COLO668 (cell line): ENCODE data around the gene SHISAL2B.
"Not testable (repeated sequence)": the region's sequence is repeated elsewhere in the genome, so short reads cannot be mapped to it uniquely, and the experiment has no call there.

Source experiments
- DNase-seq: peaks from one replicate; lab custom pipeline; 2025; ENCODE audit not compliant: unreplicated experiment; lab: John Stamatoyannopoulos, UW

Gene SHISAL2B

DNA sequence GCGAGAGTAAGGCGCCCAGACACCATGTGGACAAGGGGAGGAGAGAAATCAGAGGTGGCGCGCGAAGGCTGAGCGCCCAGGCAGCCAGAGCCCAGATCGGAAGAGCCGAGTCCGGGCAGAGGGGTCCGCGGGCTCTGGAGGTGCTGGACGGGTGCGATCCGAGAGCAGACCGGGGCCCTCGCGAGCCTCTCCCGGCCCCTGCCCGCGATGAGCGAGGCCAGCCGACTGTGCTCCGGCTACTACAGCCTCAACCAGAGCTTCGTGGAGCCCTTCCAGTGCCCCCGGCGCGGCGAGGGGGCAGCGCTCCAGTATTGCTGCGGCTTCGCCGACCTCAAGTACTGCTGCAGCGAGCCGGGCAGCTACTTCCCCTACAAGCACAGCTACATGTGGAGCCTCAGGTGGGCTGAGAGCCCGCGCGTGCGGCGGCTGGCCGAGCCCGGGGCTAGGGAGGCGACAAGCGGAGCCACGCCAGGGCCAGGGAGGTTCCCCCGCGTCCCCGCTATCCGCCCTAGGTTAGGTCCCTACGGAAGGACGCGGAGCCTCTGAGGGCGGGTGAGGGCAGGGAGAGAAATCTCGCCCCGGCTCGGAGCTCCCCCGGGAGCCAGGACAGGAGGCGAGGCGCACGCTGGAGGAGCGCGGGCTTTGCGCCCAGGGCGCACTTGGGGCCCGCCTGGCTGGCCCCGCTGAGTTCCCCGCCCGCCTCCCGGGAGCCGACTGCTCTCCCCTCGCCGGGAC is at the start of gene SHISAL2B:
TSS of gene SHISAL2B (plus strand) at position 87 of the 735 bp plus-strand sequence. CDS start at position 208, 121 bp downstream.
- DNase-seq: peak; percentile 34

DNA sequence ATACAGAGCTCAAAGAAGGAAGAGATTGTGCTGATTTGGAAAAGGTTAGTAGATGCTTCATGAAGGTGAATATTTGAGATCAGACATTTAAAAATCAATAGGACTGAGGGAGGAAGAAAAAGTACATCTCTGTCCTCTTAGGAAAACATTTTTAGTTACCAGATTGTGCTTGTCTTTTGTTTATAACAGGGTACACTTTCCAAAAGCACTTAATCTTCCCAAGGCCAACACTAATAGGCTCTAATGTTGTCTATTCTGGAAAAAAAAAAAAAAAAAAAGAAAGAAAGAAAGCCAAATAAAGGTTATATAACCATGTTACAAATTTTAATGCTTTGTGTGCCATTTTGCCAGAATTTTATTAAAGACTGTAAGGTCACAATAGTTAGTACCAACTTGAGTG is 45.5 kb upstream of the SHISAL2B start:
- DNase-seq: no peak

DNA sequence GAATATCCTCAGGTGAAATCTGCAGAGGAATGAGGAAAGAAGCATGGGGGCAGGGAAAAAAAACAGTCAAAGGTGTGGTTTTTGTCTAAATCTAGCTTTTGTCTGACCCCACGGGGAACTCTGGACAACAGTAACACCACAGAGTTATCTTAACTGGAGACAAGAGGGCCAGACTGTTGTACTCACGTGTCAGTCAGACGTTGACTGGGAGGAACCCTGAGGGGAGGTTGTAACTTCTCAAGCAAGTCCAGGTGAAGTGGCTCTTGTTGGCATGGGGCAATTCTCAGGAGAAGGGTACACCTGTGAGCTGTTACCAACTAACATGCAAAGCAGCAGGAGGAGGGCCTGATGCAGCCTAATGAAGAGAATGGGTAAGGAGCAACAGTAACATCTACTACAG is 44.1 kb upstream of the SHISAL2B start:
- DNase-seq: no peak

DNA sequence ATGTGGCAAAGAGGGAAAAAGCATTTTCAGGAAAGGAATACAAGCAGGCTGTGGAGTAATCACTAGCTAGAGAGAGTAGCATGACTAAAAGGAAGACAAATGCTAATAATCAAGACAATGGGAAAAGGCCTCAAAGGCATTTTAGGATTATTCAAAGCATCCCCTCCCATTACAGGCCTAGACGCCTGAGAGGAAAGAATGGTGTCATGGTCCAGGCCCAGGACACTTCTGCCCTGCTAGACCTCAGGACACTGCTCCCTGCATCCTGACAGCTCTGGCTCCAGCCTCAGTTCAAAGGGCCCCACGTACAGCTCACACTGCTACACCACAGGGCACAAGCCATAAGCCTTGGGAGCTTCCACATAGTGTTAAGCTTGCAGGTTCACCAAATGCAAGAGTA is 40.8 kb upstream of the SHISAL2B start:
- DNase-seq: no peak

DNA sequence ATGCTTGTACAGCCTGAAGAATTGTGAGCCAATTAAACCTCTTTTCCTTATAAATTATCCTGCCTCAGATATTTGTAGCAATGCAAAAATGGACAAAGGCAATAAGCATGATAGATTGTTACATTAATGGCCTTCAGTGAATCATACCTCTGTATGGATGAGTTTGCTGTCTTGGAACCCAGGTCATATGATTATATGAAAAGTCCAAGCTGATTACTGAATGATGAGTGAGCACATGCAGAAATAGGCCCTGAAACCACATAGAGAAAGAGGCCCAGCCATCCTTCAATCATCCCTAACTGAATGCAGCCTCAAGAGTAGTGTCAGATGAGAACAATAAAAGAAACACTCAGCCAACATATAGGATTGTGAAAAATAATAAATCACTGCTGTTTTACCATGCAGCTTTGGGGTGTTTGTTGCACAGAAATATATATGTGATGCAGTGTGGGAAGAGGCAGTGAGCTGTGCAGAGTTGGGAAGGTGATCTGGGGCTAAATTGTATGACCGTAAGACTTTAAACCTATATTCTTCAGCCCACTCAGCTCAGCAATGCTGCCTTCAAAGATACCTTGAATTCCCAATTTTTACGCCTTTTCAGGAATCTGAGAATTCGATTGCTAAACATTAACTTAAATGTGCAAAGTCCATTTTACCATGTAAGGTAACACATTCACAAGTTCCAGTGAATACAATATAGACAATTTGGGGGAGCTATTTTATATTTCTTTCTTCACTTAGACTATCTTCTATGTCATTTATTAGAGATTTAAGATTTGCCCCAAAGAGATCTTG is 36.3 kb upstream of the SHISAL2B start:
- DNase-seq: no peak

DNA sequence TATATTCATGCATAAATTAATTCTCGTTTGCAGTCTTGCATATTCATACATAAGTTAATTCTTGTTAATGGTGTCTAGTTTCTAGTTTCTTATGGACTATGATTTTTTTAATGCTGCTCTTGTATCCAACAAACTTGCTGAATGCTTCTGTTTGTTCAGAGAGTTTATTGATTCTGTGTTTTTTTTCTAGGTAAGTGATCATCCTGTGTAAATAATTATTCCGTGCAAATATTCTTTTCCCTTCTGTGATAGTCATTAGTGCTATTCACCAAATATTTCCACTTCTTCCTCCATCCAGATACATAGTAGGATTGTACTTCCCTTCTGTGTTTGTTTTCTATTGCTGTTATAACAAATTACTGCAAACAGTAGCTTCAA is 35.8 kb upstream of the SHISAL2B start:
- DNase-seq: no peak

DNA sequence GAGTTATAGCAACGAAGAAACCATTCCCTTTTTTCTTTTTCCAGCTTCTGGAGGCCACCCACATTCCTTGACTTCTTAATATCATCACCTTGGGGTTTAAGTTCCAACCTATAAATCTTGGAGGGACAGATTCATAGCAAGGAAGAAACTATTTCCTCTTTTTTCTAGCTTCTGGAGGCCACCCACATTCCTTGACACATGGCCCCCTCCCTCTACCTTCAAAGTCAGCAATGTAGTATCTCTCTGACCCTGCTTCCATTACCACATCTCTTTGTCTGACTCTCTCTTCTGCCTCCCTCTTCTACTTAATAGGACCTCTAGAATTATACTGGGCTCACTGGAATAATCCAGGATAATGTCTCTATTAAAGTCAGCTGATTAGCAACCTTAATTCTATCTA is 34.7 kb upstream of the SHISAL2B start:
- no peak for DNase-seq

DNA sequence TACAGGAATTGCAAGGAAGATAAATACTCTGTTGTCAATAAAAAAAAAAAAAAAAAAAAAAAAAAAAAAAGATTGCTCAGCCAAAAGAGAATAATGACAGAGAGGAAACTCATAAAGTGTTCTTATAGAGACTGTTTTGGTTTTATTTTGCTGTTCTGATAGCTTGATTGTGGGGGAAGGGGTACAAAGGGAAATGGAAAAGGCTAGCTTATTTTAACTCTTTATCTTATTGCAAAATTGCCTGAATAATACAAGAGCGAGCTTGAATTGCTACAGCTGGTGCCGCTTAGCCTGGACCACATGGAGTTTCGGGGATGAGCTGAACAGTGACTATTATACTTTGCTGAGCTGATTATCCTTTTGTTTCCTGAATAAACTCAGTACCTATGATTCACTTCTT is 31.0 kb upstream of the SHISAL2B start:
- no peak for DNase-seq

DNA sequence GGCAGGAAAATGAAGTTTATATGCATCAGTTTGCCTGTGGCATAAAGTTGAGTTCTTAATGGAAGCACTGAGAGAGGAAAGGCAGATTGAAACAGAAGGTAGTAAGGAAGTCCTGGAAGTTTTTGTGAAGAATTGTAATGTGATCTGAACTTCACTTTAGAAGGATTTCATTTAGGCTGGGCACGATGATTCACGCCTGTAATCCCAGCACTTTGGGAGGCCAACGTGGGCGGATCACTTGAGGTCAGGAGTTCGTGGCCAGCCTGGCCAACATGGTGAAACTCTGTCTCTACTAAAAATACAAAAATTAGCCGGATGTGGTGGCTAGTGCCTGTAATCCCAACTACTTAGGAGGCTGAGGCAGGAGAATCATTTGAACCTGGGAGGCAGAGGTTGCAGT is 27.1 kb upstream of the SHISAL2B start:
- DNase-seq: not testable (repeated sequence)

DNA sequence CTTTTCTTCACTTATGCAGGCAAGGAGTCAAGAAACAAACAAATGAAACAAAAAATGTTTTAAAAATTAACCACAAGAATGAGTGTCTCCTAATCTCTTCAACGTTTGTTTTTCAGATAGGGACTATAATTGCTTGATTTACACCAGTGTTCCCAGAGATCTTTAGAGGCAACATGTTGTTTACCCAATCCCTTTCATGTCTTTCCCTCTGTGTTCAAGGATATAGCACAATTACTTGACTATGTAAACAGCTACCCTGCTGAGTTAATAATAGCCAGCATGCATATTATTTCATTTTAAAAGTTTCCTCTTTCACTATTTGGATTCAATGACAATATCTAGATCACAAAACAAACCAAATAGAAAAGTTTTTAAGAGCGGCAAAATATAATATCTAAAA is 25.1 kb upstream of the SHISAL2B start:
- no peak for DNase-seq

DNA sequence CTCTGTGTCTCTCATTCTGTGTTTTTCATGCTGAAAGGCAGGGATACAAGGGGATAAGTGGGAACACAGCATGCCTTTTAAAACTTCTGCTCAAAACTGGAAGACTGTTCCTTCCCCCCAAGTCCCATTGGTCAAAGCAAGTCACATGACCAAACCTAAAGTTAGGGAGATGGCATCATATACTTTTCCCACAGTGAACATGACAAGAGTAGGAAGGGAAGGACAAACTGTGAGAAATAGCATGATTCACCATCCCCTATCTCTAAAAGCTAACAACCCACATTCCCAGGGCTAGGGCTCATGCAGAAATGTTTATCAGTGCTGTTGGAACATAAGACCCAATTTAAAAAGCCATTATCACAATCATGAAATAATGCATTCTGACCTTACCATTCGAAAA is 24.2 kb upstream of the SHISAL2B start:
- no peak for DNase-seq

DNA sequence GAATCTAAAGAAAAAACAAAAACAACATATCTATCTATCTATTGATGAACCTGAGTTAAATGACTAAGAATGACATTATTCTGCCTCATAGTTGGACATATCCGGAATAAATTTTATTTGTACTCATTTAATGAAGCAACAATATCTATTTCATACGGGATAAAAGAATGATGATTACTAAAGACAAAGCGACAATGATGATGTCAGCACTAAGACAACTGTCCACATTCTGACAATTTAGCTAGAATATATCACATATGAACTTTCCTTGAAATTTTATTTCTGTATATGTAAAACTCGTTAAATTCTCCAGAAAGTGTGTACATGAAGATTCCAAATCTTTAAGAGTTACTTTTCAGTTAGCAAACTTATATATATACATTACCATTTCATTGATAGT is 23.2 kb upstream of the SHISAL2B start:
- DNase-seq: no peak

DNA sequence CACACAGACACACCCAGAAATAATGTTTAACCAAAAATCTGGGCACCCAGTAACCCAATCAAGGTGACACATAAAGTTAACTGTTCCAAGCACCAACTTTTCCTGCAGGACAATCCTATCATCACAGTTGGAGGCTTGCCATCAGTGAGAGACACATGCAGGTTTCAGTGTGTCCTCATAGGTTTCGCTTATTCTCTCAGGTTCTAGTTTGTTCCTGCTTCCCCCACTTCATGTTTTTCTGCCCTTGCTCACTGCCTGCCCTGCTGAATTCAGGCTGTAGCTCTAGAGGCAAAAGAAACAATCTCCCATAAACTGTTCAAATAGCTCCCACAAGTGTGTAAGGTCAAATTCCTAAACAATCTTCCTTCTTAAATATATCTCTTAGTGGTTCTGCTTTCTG is 20.0 kb upstream of the SHISAL2B start:
- no peak for DNase-seq

DNA sequence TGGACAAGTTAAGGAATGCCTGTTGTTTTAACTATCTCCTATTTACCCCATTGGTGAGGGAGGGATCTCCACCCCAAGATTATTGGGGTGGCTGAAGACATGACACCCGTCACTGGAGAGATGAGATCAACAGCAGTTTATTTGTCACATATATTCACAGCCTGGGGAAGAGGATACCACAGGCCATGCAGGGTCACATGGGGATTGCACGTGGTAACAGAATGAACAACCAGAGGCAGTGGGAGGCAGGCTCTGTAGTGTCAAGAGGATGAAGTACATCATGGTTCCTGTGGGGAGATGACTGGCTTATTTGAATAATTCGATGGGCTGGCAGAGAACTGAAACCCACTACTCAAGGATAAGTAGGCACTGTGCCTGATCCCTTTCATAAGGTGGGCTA is 18.6 kb upstream of the SHISAL2B start:
- DNase-seq: no peak

DNA sequence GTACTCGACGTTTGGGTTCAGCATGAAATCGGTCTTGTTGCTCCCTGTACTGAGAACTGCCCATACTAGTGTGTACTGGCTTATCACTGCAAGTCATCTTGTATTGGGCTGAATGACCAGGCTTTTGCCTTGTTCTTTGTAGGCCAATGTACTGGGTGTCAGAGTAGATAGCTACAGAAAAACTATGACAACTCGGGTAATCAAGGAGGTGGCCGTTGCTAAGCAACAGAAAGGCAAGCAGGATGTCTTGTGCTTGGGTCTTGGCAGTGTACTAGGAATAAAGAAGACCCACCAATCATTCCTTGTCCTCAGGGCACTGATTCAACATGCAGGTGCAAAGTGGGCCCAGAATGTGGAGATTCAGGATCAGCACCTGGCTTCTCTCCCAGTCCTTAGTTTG is 11.9 kb upstream of the SHISAL2B start:
- no peak for DNase-seq

DNA sequence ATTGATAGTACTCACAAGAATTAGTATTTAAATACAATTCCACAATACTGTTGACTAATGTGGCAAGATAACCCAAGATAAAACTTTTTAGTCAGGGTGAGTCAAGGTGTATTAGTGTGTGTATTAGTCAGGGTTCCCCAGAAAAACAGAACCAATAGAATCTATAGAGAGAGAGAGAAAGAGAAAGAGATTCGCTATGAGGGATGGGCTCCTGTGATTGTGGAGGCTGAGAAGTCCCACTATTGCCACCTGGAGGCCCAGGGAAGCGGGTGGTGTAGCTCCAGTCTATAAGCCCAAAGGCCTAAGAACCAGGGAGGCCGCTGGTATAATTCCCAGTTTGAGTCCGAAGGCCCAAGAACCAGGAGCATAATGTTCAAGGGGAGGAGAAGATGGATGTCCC is 10.0 kb upstream of the SHISAL2B start:
- DNase-seq: no peak

DNA sequence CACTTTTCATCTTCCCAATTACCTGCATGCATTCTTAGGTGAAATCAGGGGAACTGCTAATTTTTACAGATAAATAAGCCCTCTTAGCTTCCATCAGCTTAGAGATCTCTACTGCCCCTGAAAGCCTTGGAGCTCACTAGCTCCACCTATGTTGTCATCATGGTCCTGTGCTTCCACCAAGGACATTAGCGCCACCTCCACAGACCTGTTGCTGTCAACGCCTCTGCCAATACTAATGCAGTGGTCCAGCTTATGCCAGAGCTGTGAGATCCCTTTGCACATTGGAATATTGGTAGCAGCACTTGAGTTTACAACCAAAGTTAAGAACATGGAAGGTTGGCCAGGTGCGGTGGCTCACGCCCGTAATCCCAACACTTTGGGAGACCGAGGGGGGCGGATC is 7.7 kb upstream of the SHISAL2B start:
- no peak for DNase-seq

DNA sequence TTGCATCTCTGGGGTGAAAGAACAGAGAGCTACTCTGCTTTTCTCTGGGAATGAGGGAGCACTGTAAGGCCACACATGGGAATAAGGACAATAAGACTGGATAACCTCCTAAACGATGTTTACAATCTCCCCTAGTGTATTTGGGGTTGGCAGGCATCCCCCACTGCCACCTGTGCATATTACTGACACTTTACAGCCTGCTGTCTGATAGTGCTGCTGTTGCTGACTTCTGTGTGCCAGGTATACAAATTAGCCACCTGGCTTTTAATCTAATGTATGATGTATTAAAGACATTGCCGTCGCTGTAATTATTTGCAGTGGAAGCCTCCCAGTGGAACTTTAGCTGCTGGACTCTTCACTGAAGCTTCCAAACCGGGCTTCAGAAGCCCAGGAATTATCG is 4.4 kb upstream of the SHISAL2B start:
- DNase-seq: no peak

DNA sequence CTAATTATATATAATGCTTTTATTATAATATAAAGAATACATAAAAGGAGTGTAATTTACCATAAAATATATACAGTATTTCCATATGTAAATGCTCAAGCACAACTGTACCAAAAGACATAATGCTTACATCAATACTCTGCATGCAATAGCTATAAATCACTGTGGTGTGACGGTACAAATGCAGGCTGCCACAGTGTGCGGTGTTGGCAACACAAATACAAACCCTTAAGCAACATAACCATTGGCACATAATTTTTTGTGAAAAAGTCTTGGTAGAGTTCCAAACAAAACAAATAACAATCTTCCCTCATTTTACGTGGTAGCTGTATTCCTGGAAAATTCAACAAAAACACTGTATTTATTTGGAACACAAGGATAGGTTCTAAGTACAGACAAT is 1.9 kb upstream of the SHISAL2B start:
- no peak for DNase-seq

DNA sequence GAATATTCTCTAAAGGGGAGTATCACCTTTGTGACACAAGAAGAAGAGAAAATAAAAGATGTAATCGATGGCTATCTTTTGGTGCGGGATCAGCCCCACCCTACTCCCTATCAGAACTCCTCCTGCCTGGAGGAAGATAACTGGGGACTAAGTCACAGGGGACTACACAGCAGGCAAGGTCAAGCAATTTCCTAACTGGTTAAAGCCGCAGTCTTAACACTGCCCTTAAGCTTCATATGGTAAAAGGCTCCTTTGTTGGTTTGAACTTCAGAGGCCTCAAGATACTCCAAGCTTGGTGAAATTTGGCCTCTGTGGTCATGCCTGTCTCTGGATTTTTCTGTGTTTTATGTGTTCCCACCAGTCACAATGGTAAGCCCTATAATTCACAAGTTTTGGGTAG is 1.3 kb upstream of the SHISAL2B start:
- DNase-seq: no peak

DNA sequence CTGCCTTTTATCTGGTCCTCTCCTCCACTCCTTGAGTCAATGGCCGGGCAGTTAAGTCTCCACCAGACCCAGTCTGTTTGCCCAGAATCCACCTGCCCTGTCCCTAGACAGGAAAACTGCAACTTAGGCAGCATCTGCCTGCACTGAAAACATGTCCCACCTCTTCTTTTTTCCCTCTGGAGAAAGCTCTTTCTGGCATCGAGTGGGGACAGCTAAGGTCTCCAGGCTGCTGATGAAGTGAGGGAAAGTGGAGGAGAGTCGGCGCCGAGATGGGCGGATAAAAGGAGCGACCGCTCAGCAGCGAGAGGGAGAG is 243 bp upstream of the SHISAL2B start:
- no peak for DNase-seq

DNA sequence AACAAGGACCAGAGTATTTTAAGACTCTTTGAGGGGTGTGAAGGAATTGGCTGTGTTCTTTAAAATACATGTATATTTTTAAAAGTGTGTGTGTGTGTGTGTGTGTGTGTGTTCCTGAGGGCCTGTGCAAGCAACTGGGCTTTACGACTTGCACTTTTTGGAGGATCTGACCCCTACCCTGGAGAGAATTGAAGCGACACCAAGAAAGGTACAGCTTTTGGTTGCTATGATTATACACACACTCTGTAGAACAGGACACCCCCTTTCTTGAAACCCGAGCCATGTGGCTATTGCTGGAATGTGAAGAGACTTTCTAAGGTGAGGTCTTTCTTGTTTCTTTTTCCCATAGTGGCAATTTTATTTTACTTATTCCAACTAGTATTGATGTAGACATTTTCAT is 988 bp downstream of the SHISAL2B start:
- DNase-seq: no peak

DNA sequence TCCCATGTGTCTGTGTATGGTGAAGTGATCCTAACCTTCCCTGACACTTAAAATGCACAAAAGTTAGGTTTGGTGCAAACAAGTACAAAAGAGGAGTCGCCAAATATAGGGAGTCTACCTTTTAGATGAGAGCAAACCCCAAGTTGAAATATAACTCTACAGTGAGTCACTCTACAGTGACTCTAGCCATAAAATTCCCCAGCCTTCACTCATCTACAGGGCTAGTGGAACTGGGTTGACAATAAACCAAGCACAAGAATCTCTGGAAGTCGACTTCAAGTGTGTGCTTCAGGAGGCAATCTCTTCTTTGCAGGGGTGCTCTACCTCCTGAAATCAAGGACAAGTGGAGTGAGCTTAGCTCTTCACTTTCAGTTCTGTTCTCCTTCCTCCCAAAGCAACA is 3.3 kb downstream of the SHISAL2B start:
- no peak for DNase-seq
